HG03097 (cell line): ENCODE results near the gene TRMO.

Source experiments
- ATAC-seq: cut with Tn5 transposase; IDR thresholded peaks from one replicate; pipeline ENCODE4 v1.9.1; 2021; ENCODE audit not compliant: unreplicated experiment, low FRiP score

TRMO gene

GRCh38 chr9:97864396-97864795, 57.9 kb downstream of the TRMO start:
- no peak for ATAC-seq

GRCh38 chr9:97863314-97863713, 59.0 kb downstream of the TRMO start:
- ATAC-seq: no peak

DNA sequence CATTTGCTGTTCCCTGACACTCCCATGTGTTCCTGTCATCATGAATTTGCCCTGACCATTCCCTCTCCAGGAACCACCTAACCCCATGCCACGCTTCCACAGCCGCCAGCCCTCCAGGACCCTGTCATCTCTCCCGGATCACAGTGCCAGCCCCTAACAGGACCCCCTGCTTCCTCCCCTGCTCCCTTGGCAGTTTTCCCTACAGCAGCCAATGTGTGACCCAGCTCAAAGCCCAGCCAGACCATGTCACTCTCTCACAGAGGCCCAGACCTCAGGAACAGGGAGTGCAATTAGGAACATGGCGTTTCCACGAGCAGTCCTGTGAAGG, 61.2 kb downstream of the TRMO start:
- ATAC-seq: no peak

GRCh38 chr9:97860451-97861147, 61.7 kb downstream of the TRMO start:
- no peak for ATAC-seq

DNA sequence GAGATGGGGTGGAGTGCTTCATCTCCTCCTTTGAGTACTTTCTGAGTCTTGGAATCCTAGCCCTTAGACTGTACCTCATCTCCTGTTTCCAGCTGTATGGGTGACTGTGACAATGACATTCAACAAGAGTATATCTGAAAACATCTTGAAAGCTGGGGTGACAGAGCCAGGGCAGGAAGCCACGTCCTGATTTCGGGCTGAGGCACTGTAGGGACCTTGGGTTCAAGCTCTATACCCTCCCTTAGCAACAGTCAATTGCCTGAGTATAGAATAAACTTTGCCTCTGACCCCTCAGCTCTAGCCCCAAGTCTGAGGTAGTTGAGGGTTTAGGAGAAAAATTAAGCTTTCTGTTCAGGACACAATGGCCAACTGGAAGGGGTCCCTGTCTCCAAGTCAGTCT, 63.0 kb downstream of the TRMO start:
- ATAC-seq: no peak

GRCh38 chr9:97858826-97859225, 63.5 kb downstream of the TRMO start:
- no peak for ATAC-seq

DNA sequence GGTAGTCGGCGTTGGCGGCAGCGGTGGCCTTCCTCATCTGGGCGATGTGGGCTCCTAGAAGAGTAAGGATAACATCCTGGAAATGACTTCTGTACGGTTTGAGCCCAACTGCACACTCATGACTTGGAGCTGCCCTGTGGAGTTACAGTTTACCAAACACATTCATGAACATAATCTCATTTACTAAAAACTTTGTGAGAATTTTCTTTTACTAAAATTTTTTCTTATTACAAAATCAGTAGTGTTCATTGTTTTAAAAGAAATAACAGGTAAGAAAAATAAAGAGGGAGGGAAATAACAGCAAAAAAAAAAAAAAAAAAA, 63.9 kb downstream of the TRMO start:
- no peak for ATAC-seq

- no peak for ATAC-seq
These were observed 64.5 kb downstream of the TRMO start for GRCh38 chr9:97857606-97858392.

DNA sequence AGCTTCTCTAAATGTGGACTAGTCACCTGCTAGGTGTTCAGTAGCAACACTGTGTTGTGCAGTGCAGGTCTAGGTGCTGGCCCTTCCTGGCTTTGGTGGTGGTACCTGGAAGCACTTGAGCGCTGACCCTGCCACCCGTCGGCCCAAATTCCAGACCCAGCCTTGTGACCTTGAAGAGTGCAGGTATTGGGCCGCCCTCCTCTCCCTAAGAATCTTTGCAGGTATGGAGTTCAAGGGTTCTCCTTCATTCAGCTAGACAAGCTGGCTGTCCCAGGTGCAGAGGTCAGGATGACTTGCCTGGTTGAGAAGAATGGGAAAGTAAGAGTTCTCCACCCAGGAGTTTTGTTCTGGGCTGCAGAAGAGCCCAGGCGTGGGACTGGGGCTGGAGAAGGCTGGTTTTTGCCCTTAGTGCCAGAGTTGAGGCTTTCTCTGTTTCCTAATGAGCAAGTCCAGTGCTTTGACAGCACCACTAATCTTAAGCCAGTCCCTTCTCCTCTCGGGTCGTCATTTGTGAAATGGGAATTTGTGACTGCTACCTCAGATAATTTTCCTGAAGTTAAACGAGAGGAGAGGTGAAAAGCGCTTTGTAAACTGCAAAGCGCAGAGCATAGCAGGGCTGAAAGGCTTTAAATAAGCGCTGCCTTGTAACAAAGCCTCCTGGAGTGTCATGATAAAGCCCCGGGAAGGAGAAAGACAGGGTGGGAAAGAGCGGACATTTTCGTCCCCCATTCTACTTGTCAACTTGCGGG, 65.3 kb downstream of the TRMO start:
- ATAC-seq: no peak

DNA sequence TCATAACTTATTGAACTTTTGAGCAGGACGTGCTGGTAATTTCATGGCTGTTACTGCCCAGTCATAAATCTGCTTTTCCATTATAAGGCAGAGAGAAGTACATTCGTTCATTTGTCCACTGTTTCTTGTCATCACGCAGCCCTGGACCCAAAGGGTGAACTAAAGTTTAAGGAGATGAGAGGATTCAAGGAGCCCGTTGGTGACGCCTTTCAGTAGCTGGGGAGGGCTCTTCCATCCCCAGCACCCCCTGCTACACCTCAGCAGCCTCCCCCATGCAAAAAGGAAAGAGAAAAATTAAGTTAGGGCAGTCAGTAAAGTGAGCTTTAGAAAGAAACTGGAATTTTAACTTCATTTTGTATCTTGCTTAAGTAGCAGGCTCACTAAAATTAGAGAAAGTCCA, 66.4 kb downstream of the TRMO start:
- ATAC-seq: no peak

DNA sequence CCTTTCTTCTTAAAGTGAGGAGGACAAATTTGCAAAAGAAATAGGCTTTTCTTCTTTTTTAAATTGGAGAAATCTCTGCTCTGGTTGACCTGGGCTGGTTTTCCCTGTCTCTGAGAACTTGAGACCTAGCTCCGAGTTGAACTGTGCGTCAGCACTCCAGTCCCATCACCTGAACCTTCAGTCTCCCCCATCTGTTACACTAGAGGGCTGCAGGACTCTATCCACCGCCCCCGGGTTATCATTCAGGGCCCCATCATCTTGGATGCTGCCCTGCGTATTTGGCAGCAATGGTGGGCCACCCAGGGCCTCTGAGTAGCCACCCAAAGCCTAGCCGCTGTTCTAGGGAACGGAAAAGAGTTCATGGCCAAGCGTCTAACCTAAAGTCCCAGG, 66.8 kb downstream of the TRMO start:
- ATAC-seq: no peak

DNA sequence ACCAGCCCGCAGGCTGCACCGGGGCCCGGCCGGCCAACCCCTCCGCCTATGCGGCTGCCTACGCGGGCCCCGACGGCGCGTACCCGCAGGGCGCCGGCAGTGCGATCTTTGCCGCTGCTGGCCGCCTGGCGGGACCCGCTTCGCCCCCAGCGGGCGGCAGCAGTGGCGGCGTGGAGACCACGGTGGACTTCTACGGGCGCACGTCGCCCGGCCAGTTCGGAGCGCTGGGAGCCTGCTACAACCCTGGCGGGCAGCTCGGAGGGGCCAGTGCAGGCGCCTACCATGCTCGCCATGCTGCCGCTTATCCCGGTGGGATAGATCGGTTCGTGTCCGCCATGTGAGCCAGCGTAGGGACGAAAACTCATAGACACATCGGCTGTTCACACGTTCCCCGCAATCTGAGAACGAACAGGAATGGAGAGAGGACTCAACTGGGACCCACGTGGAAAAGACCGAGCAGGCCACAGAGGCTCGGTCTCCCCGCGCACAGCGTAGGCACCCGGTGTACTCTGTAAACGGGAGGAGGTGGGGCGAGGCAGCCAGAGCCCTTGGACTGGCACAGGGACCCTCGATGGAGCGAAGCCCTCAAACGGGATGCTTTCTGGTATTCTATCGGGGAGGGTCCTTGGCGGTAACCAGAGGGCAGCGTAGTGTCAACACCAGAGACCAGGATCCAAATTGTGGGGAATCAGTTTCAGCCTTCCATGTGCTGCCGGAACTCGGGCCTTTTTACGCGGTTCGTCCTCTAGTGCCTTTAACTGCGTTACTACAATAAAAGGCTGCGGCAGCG, 67.4 kb downstream of the TRMO start:
- no peak for ATAC-seq
